GM23338 (cell line): ENCODE measurements around the gene BNIP5. TPM values are rescaled to one million over a fixed set of nuclear protein-coding genes. Genes with fewer than 3 reads are reported as not detected.

Source experiments
- ATAC-seq: fragments of 200-7000 bp; cut with Tn5 transposase; 3 replicates; pipeline ENCODE4 v1.9.1; 2020
- DNase-seq: peaks from one replicate; pipeline ENCODE4 v3.0.0-alpha.2; 2015; ENCODE audit warnings: low spot score
- H2AFZ ChIP-seq: fragments of 200-600 bp; sonication (generic); 2 replicates; pipeline ENCODE4 v1.8.0; 2016; ENCODE audit warnings: antibody characterized with exemption, mild to moderate bottlenecking, moderate library complexity
- H3F3A ChIP-seq: fragments of 200-600 bp; sonication (generic); replicated peaks from 2 replicates; pipeline ENCODE4 v1.8.0; 2017; ENCODE audit warnings: antibody characterized with exemption, mixed run types, low read depth
- H3K27ac ChIP-seq: fragments of 200-600 bp; sonication (generic); 2 replicates; pipeline ENCODE4 v1.6.1; 2016; ENCODE audit warnings: low read depth
- H3K27me3 ChIP-seq: fragments of 200-600 bp; sonication (generic); 2 replicates; pipeline ENCODE4 v1.8.0; 2016; ENCODE audit warnings: mild to moderate bottlenecking, mixed run types, moderate library complexity; ENCODE audit not compliant: insufficient read depth
- H3K36me3 ChIP-seq: fragments of 200-600 bp; sonication (generic); 2 replicates; pipeline ENCODE4 v1.8.0; 2016; ENCODE audit warnings: mild to moderate bottlenecking; ENCODE audit not compliant: insufficient read depth
- H3K4me1 ChIP-seq: fragments of 200-600 bp; sonication (generic); 2 replicates; pipeline ENCODE4 v1.8.0; 2016; ENCODE audit warnings: mild to moderate bottlenecking, moderate library complexity; ENCODE audit not compliant: insufficient read depth
- H3K4me2 ChIP-seq: fragments of 200-600 bp; sonication (generic); 2 replicates; pipeline ENCODE4 v1.7.1; 2017; ENCODE audit warnings: mixed run types
- H3K4me3 ChIP-seq: fragments of 200-600 bp; sonication (generic); 2 replicates; pipeline ENCODE4 v1.6.1; 2016; ENCODE audit warnings: mixed run types
- H3K79me2 ChIP-seq: fragments of 200-600 bp; sonication (generic); replicated peaks from 2 replicates; pipeline ENCODE4 v1.8.0; 2017; ENCODE audit warnings: mild to moderate bottlenecking; ENCODE audit not compliant: insufficient read depth
- H3K9me2 ChIP-seq: fragments of 200-600 bp; sonication (generic); 2 replicates; pipeline ENCODE4 v1.8.0; 2017; ENCODE audit not compliant: insufficient read depth
- H4K20me1 ChIP-seq: fragments of 200-600 bp; sonication (generic); replicated peaks from 2 replicates; pipeline ENCODE4 v1.8.0; 2017; ENCODE audit warnings: mild to moderate bottlenecking; ENCODE audit not compliant: insufficient read depth
- H3K27ac Mint-ChIP-seq: 2 replicates; pipeline ENCODE4 v1.8.0; 2020; ENCODE audit warnings: inconsistent platforms, mild to moderate bottlenecking, moderate library complexity, mixed read lengths
- H3K27me3 Mint-ChIP-seq: 3 replicates; pipeline ENCODE4 v1.8.0; 2022; ENCODE audit warnings: low read depth, mild to moderate bottlenecking, moderate library complexity, mixed read lengths, inconsistent platforms; ENCODE audit not compliant: insufficient read depth, poor library complexity
- H3K36me3 Mint-ChIP-seq: 3 replicates; pipeline ENCODE4 v1.8.0; 2021; ENCODE audit warnings: low read depth, mild to moderate bottlenecking, inconsistent platforms, moderate library complexity, mixed read lengths
- H3K4me1 Mint-ChIP-seq: 3 replicates; pipeline ENCODE4 v1.8.0; 2020; ENCODE audit warnings: mild to moderate bottlenecking, inconsistent platforms, mixed read lengths
- H3K4me3 Mint-ChIP-seq: 3 replicates; pipeline ENCODE4 v1.8.0; 2021; ENCODE audit warnings: moderate library complexity, mild to moderate bottlenecking, inconsistent platforms, mixed read lengths
- H3K9me3 Mint-ChIP-seq: 3 replicates; pipeline ENCODE4 v1.8.0; 2020; ENCODE audit warnings: moderate library complexity, mild to moderate bottlenecking, inconsistent platforms, mixed read lengths
- EZH2phosphoT487 ChIP-seq: fragments of 200-600 bp; sonication (generic); IDR thresholded peaks from one replicate; pipeline ENCODE4 v1.8.1; 2018; ENCODE audit warnings: antibody characterized with exemption; ENCODE audit not compliant: unreplicated experiment
- NANOG ChIP-seq: IDR thresholded peaks from 2 replicates; pipeline ENCODE4 v1.6.1; 2016; ENCODE audit warnings: antibody characterized with exemption, borderline replicate concordance
- polyA plus RNA-seq: library from polyadenylated mRNA; unstranded; fragments of >200 nt; fragmentation: Nextera tagmentation; extraction: Ambion mirVana; gene quantifications from 2 replicates; pipeline ENCODE4 v1.2.1, GENCODE V29; 2016
- total RNA-seq: library from RNA; depleted of rRNA; stranded (reverse); fragments of >200 nt; shearing (Covaris generic); gene quantifications from 2 replicates; pipeline ENCODE4 v1.2.3, GENCODE V29; 2014
- TF ChIP-seq, protein P1 (sequence below): fragments of 250-450 bp; sonication (Bioruptor Pico); IDR thresholded peaks from 2 replicates; pipeline ENCODE4 v1.5.0; 2020; ENCODE audit warnings: mild to moderate bottlenecking, moderate library complexity
- TF ChIP-seq, protein P2 (sequence below): IDR thresholded peaks from one replicate; pipeline ENCODE4 v1.6.1; 2018; ENCODE audit warnings: antibody characterized with exemption; ENCODE audit not compliant: unreplicated experiment

BNIP5 gene
- total and polyA plus RNA-seq, 2 experiments from 2014 or later = not detected

DNA sequence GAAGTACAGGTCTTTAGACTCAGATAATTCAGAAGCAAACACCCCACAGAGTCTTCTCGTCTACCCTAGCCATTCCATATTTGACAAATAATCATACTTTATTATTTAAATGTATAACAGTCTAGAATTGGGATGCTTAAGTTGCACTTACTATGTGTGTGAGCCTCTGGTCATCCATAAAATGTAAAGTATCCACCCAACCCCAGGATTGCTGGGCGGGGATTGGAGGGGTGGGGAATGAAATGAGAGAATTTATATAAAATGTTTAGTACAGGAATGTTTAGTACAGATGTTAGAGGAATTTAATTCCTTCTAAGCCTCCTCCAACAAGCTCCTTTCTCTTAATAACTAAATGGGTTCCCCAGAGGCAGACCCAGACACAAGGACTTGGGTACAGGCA, 16.9 kb downstream of the BNIP5 start (continued):
- TF ChIP-seq, protein P1, sequence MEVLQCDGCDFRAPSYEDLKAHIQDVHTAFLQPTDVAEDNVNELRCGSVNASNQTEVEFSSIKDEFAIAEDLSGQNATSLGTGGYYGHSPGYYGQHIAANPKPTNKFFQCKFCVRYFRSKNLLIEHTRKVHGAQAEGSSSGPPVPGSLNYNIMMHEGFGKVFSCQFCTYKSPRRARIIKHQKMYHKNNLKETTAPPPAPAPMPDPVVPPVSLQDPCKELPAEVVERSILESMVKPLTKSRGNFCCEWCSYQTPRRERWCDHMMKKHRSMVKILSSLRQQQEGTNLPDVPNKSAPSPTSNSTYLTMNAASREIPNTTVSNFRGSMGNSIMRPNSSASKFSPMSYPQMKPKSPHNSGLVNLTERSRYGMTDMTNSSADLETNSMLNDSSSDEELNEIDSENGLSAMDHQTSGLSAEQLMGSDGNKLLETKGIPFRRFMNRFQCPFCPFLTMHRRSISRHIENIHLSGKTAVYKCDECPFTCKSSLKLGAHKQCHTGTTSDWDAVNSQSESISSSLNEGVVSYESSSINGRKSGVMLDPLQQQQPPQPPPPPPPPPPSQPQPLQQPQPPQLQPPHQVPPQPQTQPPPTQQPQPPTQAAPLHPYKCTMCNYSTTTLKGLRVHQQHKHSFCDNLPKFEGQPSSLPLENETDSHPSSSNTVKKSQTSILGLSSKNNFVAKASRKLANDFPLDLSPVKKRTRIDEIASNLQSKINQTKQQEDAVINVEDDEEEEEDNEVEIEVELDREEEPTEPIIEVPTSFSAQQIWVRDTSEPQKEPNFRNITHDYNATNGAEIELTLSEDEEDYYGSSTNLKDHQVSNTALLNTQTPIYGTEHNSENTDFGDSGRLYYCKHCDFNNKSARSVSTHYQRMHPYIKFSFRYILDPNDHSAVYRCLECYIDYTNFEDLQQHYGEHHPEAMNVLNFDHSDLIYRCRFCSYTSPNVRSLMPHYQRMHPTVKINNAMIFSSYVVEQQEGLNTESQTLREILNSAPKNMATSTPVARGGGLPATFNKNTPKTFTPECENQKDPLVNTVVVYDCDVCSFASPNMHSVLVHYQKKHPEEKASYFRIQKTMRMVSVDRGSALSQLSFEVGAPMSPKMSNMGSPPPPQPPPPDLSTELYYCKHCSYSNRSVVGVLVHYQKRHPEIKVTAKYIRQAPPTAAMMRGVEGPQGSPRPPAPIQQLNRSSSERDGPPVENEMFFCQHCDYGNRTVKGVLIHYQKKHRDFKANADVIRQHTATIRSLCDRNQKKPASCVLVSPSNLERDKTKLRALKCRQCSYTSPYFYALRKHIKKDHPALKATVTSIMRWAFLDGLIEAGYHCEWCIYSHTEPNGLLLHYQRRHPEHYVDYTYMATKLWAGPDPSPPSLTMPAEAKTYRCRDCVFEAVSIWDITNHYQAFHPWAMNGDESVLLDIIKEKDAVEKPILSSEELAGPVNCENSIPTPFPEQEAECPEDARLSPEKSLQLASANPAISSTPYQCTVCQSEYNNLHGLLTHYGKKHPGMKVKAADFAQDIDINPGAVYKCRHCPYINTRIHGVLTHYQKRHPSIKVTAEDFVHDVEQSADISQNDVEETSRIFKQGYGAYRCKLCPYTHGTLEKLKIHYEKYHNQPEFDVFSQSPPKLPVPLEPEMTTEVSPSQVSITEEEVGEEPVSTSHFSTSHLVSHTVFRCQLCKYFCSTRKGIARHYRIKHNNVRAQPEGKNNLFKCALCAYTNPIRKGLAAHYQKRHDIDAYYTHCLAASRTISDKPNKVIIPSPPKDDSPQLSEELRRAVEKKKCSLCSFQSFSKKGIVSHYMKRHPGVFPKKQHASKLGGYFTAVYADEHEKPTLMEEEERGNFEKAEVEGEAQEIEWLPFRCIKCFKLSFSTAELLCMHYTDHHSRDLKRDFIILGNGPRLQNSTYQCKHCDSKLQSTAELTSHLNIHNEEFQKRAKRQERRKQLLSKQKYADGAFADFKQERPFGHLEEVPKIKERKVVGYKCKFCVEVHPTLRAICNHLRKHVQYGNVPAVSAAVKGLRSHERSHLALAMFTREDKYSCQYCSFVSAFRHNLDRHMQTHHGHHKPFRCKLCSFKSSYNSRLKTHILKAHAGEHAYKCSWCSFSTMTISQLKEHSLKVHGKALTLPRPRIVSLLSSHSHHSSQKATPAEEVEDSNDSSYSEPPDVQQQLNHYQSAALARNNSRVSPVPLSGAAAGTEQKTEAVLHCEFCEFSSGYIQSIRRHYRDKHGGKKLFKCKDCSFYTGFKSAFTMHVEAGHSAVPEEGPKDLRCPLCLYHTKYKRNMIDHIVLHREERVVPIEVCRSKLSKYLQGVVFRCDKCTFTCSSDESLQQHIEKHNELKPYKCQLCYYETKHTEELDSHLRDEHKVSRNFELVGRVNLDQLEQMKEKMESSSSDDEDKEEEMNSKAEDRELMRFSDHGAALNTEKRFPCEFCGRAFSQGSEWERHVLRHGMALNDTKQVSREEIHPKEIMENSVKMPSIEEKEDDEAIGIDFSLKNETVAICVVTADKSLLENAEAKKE (CRISPR knock-in tag) = no peak

DNA sequence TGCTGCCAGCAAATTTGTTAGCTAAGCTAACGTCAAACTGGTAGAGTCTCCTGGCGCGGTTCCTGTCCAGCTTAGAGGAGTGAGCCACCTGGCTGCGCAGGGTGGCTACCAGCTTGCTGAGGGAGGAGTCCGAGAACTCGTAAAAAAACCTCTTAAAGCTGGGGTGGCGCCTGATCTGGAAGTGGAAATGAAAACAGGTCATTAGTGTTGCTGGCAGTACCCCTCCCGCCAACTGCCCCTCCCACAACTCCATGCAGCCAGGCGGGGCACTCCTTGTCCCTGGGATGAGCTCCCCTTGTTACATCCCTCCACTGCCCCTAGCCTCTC, 17.3 kb downstream of the BNIP5 start:
- ATAC-seq = peak; percentile 38
- Mint-ChIP-seq H3K27ac (no peak overlapping the region), H3K4me3 (no peak overlapping the region), H3K27me3 (peaks cover 4% of the 10 kb centered on the region), H3K4me1 (peaks cover 7% of the 10 kb centered on the region; the same call in 2 of the 3 replicates), H3K36me3 (no peaks in the 10 kb centered on the region), H3K9me3 (no peaks in the 10 kb centered on the region)
- Histone ChIP-seq H3K27me3 (no peaks in the 10 kb centered on the region), H4K20me1 (no peaks in the 10 kb centered on the region), H3K4me2 (no peak overlapping the region), H3K27ac (no peak overlapping the region), H3K4me3 (no peak overlapping the region), H3K79me2 (no peaks in the 10 kb centered on the region), H3K36me3 (no peaks in the 10 kb centered on the region), H2AFZ (no peak overlapping the region; the same call in none of the 2 replicates), H3K4me1 (peaks cover 4% of the 10 kb centered on the region; the same call in 1 of the 2 replicates), H3F3A (no peaks in the 10 kb centered on the region), H3K9me2 (no peaks in the 10 kb centered on the region)
- no peak for DNase-seq
- TF ChIP-seq, protein P2, sequence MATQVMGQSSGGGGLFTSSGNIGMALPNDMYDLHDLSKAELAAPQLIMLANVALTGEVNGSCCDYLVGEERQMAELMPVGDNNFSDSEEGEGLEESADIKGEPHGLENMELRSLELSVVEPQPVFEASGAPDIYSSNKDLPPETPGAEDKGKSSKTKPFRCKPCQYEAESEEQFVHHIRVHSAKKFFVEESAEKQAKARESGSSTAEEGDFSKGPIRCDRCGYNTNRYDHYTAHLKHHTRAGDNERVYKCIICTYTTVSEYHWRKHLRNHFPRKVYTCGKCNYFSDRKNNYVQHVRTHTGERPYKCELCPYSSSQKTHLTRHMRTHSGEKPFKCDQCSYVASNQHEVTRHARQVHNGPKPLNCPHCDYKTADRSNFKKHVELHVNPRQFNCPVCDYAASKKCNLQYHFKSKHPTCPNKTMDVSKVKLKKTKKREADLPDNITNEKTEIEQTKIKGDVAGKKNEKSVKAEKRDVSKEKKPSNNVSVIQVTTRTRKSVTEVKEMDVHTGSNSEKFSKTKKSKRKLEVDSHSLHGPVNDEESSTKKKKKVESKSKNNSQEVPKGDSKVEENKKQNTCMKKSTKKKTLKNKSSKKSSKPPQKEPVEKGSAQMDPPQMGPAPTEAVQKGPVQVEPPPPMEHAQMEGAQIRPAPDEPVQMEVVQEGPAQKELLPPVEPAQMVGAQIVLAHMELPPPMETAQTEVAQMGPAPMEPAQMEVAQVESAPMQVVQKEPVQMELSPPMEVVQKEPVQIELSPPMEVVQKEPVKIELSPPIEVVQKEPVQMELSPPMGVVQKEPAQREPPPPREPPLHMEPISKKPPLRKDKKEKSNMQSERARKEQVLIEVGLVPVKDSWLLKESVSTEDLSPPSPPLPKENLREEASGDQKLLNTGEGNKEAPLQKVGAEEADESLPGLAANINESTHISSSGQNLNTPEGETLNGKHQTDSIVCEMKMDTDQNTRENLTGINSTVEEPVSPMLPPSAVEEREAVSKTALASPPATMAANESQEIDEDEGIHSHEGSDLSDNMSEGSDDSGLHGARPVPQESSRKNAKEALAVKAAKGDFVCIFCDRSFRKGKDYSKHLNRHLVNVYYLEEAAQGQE = no peak
- no peak for TF ChIP-seq NANOG
- TF ChIP-seq, protein P1 (CRISPR knock-in tag) = no peak
- no peak for TF ChIP-seq EZH2phosphoT487
